K562 (cell line): Measurements from ENCODE around the gene ARHGEF18. TPM values are rescaled to one million over a fixed set of nuclear protein-coding genes. Genes with fewer than 3 reads are reported as not detected.

Source experiments
- ATAC-seq: fragments of 200-7000 bp; cut with Tn5 transposase; 3 replicates; pipeline ENCODE4 v1.9.1; 2020; ENCODE audit warnings: moderate library complexity
- BruUV-seq: library from RNA; stranded (reverse); fragments of 400-500 nt; replicated peaks from 2 replicates; lab custom pipeline; 2021; lab: Mats Ljungman, UMichigan
- CTCF ChIA-PET: fragments of 300-600 bp; formaldehyde crosslinking; extraction: SDS; loops from one replicate; lab custom pipeline; 2021; ENCODE audit warnings: low intra/inter-chr PET ratio; lab: Yijun Ruan, JAX
- POLR2A ChIA-PET: fragments of 300-600, 350-650 bp; sonication (Branson Sonifier 250); formaldehyde crosslinking; extraction: SDS; loops from one replicate; lab custom pipeline; 2021; ENCODE audit warnings: antibody characterized with exemption, inconsistent platforms; lab: Yijun Ruan, JAX
- DNase-seq, 4 experiments: peaks; one replicate each; pipeline versions ENCODE4 v3.0.0 to v3.0.0-alpha.2; 2011 to 2018; ENCODE audit warnings: low spot score in 3 of 4, mixed read lengths in 3 of 4; ENCODE audit errors: extremely low read depth in 1 of 4
- FAIRE-seq: peaks from 2 replicates; lab custom pipeline; 2011; peaks lifted over from hg19 to GRCh38; lab: Jason Lieb, UNC
- H2AFZ ChIP-seq: 2 replicates; pipeline ENCODE4 v1.6.0; 2011; ENCODE audit warnings: low read depth, low read length, control low read depth, inconsistent platforms
- H3K27ac ChIP-seq: fragments of 200-600 bp; 3 replicates; pipeline ENCODE4 v1.8.0; 2011; ENCODE audit warnings: low read depth, mild to moderate bottlenecking, control low read depth, inconsistent platforms, low read length, moderate library complexity, mixed read lengths; ENCODE audit errors: extremely low read depth
- H3K27me3 ChIP-seq, 2 experiments: fragments of 300-600 bp in 1 of 2; 2 replicates in 1 of 2; 3 replicates in 1 of 2; pipeline versions ENCODE4 v1.6.0 to v1.8.0; 2011; ENCODE audit warnings: inconsistent platforms in 2 of 2, low read length in 2 of 2, mild to moderate bottlenecking in 1 of 2, mixed read lengths in 1 of 2, moderate library complexity in 1 of 2; ENCODE audit not compliant: control insufficient read depth in 2 of 2, insufficient read depth in 2 of 2
- H3K36me3 ChIP-seq: fragments of 300-600 bp; 3 replicates; pipeline ENCODE4 v1.8.0; 2011; ENCODE audit warnings: mild to moderate bottlenecking, low read length, inconsistent platforms; ENCODE audit not compliant: control insufficient read depth, insufficient read depth
- H3K4me1 ChIP-seq, 2 experiments: fragments of 200-600 bp in 1 of 2; replicated peaks in 1 of 2; 2 replicates in 1 of 2; 3 replicates in 1 of 2; pipeline versions ENCODE4 v1.5.1 to v1.8.0; 2011; ENCODE audit warnings: inconsistent platforms in 2 of 2, low read length in 2 of 2, mild to moderate bottlenecking in 1 of 2, mixed read lengths in 1 of 2, moderate library complexity in 1 of 2; ENCODE audit not compliant: control insufficient read depth in 2 of 2, insufficient read depth in 2 of 2
- H3K4me2 ChIP-seq: 2 replicates; pipeline ENCODE4 v1.6.1; 2011; ENCODE audit warnings: low read length, control low read depth, inconsistent platforms, mixed read lengths; ENCODE audit not compliant: insufficient read depth
- H3K4me3 ChIP-seq: fragments of 200-600 bp; sonication (generic), shearing (Covaris generic); 2 replicates; pipeline ENCODE4 v1.5.1; 2016; ENCODE audit warnings: control low read depth, inconsistent platforms
- H3K79me2 ChIP-seq: fragments of 200-600 bp; 3 replicates; pipeline ENCODE4 v1.8.0; 2011; ENCODE audit warnings: low read length, inconsistent platforms; ENCODE audit not compliant: control insufficient read depth, insufficient read depth
- H3K9ac ChIP-seq, 2 experiments: 2 replicates each; pipeline versions ENCODE4 v1.6.0 to v1.6.1; 2011; ENCODE audit warnings: low read depth in 2 of 2, low read length in 2 of 2, control low read depth in 1 of 2, inconsistent platforms in 1 of 2, mild to moderate bottlenecking in 1 of 2, mixed read lengths in 1 of 2; ENCODE audit not compliant: insufficient read depth in 1 of 2
- H3K9me1 ChIP-seq: one replicate; pipeline ENCODE4 v1.6.0; 2011; ENCODE audit warnings: inconsistent platforms, mild to moderate bottlenecking, low read length, moderate library complexity; ENCODE audit not compliant: control insufficient read depth, insufficient read depth
- H3K9me3 ChIP-seq: replicated peaks from 2 replicates; pipeline ENCODE4 v1.5.1; 2011; ENCODE audit warnings: low read depth, low read length, inconsistent platforms; ENCODE audit not compliant: control insufficient read depth, insufficient read depth
- H4K20me1 ChIP-seq: replicated peaks from 2 replicates; pipeline ENCODE4 v1.6.1; 2011; ENCODE audit warnings: low read length, inconsistent platforms, mixed read lengths; ENCODE audit not compliant: control insufficient read depth, insufficient read depth
- FUS ChIP-seq: fragments of 200-400 bp; formaldehyde crosslinking; optimal IDR thresholded peaks from 2 replicates; pipeline ENCODE3; 2017; ENCODE audit warnings: low read depth, low read length
- HDAC1 ChIP-seq, 2 experiments: fragments of 450-650 bp; IDR thresholded peaks; 2 replicates each; pipeline ENCODE4 v1.6.1; 2016 to 2017; ENCODE audit warnings: inconsistent platforms in 1 of 2, mild to moderate bottlenecking in 1 of 2, moderate library complexity in 1 of 2
- MTF1 ChIP-seq: fragments of 250-450 bp; sonication (Bioruptor Pico); IDR thresholded peaks from 2 replicates; pipeline ENCODE4 v1.9.0; 2021; ENCODE audit warnings: moderate library complexity, mild to moderate bottlenecking, inconsistent platforms, borderline replicate concordance
- MXI1 ChIP-seq: IDR thresholded peaks from 2 replicates; pipeline ENCODE4 v1.6.1; 2011; ENCODE audit warnings: low read depth, mild to moderate bottlenecking, improper control_type of control experiment, low read length
- PTBP1 ChIP-seq: fragments of 200-400 bp; formaldehyde crosslinking; IDR thresholded peaks from 2 replicates; pipeline ENCODE4 v1.6.1; 2017; ENCODE audit warnings: low read depth, low read length
- RAD51 ChIP-seq: fragments of 450-650 bp; IDR thresholded peaks from 2 replicates; pipeline ENCODE4 v1.7.1; 2016; ENCODE audit warnings: low read depth, mild to moderate bottlenecking, borderline replicate concordance
- SMAD2 ChIP-seq: fragments of 150-350 bp; IDR thresholded peaks from 2 replicates; pipeline ENCODE4 v1.6.1; 2014; ENCODE audit warnings: low read depth, mild to moderate bottlenecking, low read length
- ZBTB7A ChIP-seq: IDR thresholded peaks from 2 replicates; pipeline ENCODE4 v1.6.1; 2011; ENCODE audit warnings: low read depth, mild to moderate bottlenecking, low read length, moderate library complexity, borderline replicate concordance; ENCODE audit not compliant: control insufficient read depth
- ZNF174 ChIP-seq: fragments of 250-450 bp; sonication (Bioruptor Pico); IDR thresholded peaks from 2 replicates; pipeline ENCODE4 v1.4.0; 2020; ENCODE audit warnings: mild to moderate bottlenecking
- ZNF282 ChIP-seq: sonication (generic); formaldehyde crosslinking; IDR thresholded peaks from 2 replicates; pipeline ENCODE4 v1.8.1; 2023; ENCODE audit warnings: missing genetic modification reagents
- ZNF57 ChIP-seq: fragments of 450-650 bp; formaldehyde crosslinking; IDR thresholded peaks from 2 replicates; pipeline ENCODE4 v1.4.0; 2020; ENCODE audit warnings: mild to moderate bottlenecking, moderate library complexity
- ZNF77 ChIP-seq: fragments of 250-450 bp; sonication (Bioruptor Pico); IDR thresholded peaks from 2 replicates; pipeline ENCODE4 v1.5.0; 2020
- WGBS: fragments of 100-300 bp; shearing (Covaris generic); methylation state at CpG from one replicate; pipeline ENCODE4 v1.1.6; 2016; ENCODE audit warnings: low coverage, mixed read lengths; ENCODE audit not compliant: insufficient coverage; ENCODE audit errors: missing lambda C conversion rate; 5-methylcytosine and 5-hydroxymethylcytosine counted together
- in situ Hi-C: fragments of 300-500 bp; cut with MboI; formaldehyde crosslinking; loops from 4 replicates; pipeline ENCODE4 v1.15.0; 2018; ENCODE audit warnings: inconsistent platforms, mixed read lengths
- intact Hi-C: fragments of 100-400 bp; cut with micrococcal nuclease; formaldehyde crosslinking; loops from 2 replicates; pipeline ENCODE4 v1.14.2; 2022
- polyA plus RNA-seq, 8 experiments: library from polyadenylated mRNA; depleted of rRNA in 4 of 8; stranded (reverse) in 5 of 8; unstranded in 3 of 8; fragments of >200 nt; fragmentation: Nextera tagmentation in 2 of 8; fragmentation: Illumina TruSeq in 1 of 8; extraction: Ambion mirVana in 2 of 8; extraction: Trizol in 1 of 8; gene quantifications; 2 replicates each; pipeline versions ENCODE4 v1.2.1 to v1.2.3, GENCODE V29; 2011 to 2014; ENCODE audit warnings: inconsistent platforms in 1 of 8, missing spikeins in 1 of 8
- total RNA-seq, 7 experiments: library from RNA; depleted of rRNA in 6 of 7; stranded (reverse); fragments of >200 nt in 6 of 7; fragmentation: Illumina TruSeq in 2 of 7; extraction: Trizol in 2 of 7; gene quantifications; 2 replicates each; pipeline versions ENCODE4 v1.2.1 to v1.2.3, GENCODE V29; 2011 to 2021; ENCODE audit warnings: low replicate concordance in 1 of 7

Gene ARHGEF18
- total and polyA plus RNA-seq, 9 of the 15 experiments (the other 6 are each of a cell fraction or from before 2014, with no cell fraction given) = 0.04 to 16.5 (median 4.5) TPM

- Histone ChIP-seq H3K4me1 (peaks cover 0 to 8% of the 10 kb centered on the region in 2 experiments; a peak in 1 of 5 replicates), H3K4me3 (no peak overlapping the region), H3K27ac (no peak overlapping the region), H4K20me1 (0 out of 2 replicates have a peak, but pooled peaks cover under 1% of the 10 kb centered on the region), H3K9ac (no peak overlapping the region), H3K27me3 (peaks cover 29 to 54% of the 10 kb centered on the region in 2 experiments), H3K79me2 (no peaks in the 10 kb centered on the region), H2AFZ (no peak overlapping the region), H3K36me3 (no peaks in the 10 kb centered on the region), H3K4me2 (no peak overlapping the region), H3K9me3 (no peaks in the 10 kb centered on the region), H3K9me1 (no peaks in the 10 kb centered on the region)
- WGBS = 6% methylated on average over 3 of the region's 3 CpGs
- intact Hi-C loops (no loop called here), in situ Hi-C loops (no loop called here)
- POLR2A ChIA-PET = no interaction called here
- CTCF ChIA-PET = no interaction called here
- ATAC-seq = no peak
- FAIRE-seq = no peak
- no TSS peak for BruUV-seq
- TF ChIP-seq MTF1 (CRISPR knock-in tag) (no peak), ZBTB7A (no peak), RAD51 (no peak), ZNF282 (CRISPR knock-in tag) (no peak), HDAC1 (IDR thresholded peaks at IDR 0.05) (no peak), SMAD2 (no peak), ZNF57 (CRISPR knock-in tag) (no peak), PTBP1 (no peak), MXI1 (no peak), ZNF77 (CRISPR knock-in tag) (no peak), FUS (no peak), ZNF174 (no peak)
- DNase-seq = no peak
These were observed 22.3 kb downstream of the ARHGEF18 start for GRCh38 chr19:7371001-7371400.
